WI38 (cell line): ENCODE data around the gene LRP8.

Source experiments
- H3K4me3 ChIP-seq: 2 replicates; pipeline ENCODE4 v1.5.1; 2011; ENCODE audit warnings: low read depth, mild to moderate bottlenecking, control low read depth, low read length
- CTCF ChIP-seq: IDR thresholded peaks from 2 replicates; pipeline ENCODE4 v1.5.1; 2012; ENCODE audit warnings: low read depth, mild to moderate bottlenecking, control low read depth, low read length

LRP8 gene

DNA sequence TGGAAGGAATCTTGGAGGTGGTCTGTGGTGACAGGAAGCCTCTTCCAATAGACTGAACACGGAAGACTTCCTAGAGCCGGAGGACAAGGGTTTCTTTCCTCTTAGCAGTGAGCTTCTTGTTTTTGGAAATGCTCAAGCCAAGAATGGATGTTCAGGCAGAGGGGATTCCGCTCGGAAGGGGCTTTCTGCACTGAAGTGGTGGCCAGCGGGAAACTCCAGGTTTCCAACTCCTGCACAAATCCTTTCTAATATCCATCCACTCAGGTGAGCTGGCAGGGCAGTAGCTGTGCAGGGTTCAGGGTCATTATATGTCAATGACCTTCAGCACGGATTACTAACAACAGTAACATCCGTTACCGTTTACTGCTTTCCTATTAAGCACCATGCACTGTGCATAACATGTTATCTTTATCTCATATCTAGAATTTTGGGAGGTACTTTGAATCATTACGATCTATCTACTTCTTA, 131.8 kb downstream of the LRP8 start:
- peak overlapping the region; percentile 95 for H3K4me3 ChIP-seq
- TF ChIP-seq CTCF, result no peak

GRCh38 chr1:53195246-53196016, 132.4 kb downstream of the LRP8 start:
- H3K4me3 ChIP-seq, result no peak overlapping the region
- no peak for TF ChIP-seq CTCF
